GM21447 (cell line): ENCODE results near the gene CNN2.

Experiments
- ATAC-seq: cut with Tn5 transposase; IDR thresholded peaks from one replicate; pipeline ENCODE4 v1.9.1; 2021; ENCODE audit not compliant: unreplicated experiment

The CNN2 gene

DNA sequence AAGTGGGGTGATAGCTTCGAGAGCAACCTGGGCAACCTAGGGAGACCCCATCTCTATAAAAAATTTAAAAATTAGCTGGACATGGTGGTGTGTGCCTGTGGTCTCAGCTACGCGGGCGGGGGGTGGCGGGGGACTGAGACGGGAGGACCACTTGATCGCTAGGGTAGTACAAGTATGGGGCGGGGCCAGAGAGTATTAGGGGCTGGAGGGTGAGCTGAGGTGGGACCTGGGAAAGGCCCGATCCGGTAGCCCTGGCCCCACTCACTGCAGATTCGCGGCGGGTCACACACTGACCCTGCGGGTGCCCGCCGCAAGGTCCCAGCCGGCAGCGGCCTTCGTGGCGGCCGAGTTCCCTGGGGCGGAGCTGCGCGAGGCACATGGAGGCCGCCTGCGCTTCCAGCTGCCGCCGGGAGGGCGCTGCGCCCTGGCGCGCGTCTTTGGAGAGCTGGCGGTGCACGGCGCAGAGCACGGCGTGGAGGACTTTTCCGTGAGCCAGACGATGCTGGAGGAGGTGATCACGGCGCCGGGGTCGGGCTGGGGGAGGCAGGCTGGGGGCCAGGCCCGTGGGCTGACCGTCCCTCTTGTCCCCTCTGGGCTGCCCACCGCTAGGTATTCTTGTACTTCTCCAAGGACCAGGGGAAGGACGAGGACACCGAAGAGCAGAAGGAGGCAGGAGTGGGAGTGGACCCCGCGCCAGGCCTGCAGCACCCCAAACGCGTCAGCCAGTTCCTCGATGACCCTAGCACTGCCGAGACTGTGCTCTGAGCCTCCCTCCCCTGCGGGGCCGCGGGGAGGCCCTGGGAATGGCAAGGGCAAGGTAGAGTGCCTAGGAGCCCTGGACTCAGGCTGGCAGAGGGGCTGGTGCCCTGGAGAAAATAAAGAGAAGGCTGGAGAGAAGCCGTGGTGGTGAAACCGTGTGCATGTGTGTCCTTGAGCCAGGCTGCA is 38.5 kb downstream of the CNN2 start:
- ATAC-seq = no peak

DNA sequence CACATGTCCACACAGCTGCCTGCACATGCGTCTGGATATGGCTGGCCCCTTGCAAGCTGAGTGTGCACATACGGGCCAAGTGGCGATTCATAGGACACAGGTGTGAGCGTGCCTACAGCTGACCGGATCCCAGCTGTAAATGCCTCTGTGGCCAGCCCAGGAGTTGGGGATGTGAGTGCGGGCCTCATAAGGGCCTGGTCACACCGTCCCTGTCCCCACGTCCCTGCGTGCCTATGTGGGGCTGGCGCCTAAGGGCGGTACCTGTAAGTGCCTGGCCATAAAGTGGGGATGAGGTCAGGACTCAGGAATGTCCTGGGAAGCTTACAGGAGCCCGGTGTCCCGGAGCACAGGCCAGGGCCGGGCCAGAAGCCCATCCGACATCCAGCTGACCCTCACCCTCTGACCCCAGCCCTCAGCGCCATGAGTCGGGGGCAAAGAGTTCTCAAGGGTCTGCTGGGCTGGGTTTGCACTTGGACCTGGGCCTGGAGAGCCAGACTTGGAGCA is 39.2 kb downstream of the CNN2 start:
- no peak for ATAC-seq

DNA sequence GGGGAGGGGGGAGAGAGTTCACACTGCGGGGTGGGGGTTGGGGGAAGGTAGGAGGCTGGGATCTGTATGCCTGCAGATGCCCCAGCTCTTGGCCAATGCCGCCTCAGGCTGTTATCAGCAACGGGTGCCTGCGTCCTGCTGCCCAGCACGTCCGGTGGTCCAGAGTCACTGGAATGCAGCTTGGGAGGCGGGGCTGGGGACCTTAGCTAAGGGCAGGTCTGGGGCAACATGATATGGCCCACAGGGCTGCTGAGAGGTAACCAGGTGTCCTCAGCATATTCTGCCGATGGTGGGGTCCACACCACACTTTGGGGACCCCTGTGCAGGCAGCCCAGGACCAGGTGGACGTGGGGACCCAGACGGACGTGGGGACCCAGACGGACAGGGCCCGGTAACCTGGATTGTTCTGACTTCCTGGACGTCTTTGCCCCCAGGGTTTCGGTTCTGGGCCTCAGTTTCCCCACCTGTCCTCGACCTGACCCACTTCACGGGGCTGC is 39.9 kb downstream of the CNN2 start:
- no peak for ATAC-seq

DNA sequence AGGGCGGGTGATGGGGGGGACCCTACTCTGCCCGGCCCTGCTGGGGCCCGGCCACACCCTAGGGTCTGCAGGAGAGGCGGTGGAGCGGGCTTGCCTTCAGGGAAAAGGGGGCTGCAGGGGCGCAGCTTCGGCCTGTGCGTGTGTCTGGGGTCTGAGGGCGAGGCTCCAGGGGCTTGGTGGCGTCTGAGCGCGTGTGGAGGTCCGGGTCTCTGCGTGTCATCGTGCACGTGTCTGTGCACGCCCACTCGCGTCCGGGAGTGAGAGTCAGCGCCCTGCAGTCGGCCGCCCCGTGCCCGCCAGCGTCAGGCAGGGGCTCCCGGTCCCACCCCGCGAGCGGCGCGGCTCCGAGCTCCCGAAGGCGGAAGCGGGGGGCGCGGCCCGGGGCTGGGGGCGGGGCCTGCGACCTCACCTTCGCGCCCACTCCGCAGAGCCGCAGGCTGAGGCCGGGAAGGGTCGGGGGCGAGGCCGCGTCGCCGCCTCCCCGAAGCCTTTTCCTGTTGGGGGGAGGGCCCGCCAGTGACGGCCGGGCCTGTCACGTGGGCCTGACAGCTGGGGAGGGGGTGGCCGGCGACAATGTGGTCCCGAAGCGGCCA is 40.4 kb downstream of the CNN2 start, which contains the start of gene ARHGAP45:
TSS of gene ARHGAP45 (plus strand) at position 420 of the 593 bp plus-strand sequence. CDS start 239 bp downstream, outside the sequence.
- ATAC-seq = no peak

DNA sequence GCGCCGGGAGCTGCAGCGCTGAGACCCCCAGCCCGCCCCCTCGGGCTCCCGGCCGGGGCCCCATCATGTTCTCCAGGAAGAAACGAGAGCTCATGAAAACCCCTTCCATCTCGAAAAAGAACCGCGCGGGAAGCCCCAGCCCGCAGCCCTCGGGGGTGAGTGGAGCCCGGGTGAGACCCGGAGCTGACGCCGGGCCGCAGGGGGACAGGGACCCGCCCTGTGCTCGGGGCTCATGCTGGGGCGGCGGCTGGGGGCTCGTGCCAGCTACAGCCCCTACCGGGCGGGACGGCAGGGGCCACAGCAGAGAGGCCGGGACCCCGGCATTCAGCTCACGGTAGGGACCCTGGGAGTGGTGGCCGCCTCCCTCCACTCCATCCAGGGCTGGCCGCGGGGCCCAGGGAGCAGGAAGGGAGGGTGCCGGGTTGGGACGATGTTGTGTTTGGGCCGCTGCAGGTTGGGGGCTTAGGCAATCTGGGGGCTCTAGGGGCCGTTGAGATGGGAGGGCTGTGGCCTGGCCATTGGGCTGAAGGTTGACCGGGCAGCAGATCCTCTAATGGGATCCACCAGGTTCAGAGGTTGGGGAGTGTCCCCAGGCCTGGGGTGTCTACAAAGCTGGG is 41.0 kb downstream of the CNN2 start:
- ATAC-seq = no peak

DNA sequence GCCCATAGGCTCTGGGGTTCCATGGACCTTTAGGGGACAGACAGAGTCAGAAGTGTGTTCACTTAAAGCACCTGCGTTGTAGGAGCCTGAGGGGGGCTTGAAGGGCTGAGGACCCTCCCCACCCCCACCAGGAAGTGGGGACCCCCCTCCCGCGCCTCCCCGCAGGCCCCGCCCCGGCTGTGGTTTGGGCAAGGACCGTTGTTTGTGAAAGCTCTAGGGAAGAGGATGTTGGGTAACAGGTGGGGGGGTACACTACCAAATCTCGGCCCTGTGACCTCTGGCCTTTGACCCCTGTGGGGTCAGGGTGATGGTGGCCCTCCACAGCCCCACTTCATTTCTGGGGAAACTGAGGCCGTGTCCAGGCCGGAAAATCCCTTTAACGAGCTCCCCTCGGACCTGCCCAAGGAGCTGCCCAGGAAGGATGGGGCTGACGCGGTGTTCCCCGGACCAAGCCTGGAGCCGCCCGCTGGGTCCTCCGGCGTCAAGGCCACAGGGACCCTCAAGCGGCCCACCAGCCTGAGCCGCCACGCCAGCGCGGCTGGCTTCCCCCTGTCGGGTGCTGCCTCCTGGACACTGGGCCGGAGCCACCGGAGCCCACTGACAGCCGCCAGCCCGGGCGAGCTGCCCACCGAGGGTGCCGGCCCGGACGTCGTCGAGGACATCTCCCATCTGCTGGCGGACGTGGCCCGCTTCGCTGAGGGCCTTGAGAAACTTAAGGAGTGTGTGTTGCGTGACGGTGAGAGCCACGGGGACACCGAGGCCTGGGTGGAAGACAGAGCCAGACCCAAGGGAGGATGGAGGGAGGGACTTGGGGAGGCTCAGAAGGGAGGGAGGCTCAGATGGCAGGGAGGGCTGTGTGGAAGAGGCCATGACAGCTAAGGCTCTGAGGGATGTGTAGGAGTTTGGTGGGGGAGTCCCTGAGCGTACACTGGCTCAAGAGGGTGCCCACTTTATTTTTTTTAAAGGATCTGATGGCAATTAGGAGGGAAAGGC is 41.9 kb downstream of the CNN2 start:
- ATAC-seq = no peak

DNA sequence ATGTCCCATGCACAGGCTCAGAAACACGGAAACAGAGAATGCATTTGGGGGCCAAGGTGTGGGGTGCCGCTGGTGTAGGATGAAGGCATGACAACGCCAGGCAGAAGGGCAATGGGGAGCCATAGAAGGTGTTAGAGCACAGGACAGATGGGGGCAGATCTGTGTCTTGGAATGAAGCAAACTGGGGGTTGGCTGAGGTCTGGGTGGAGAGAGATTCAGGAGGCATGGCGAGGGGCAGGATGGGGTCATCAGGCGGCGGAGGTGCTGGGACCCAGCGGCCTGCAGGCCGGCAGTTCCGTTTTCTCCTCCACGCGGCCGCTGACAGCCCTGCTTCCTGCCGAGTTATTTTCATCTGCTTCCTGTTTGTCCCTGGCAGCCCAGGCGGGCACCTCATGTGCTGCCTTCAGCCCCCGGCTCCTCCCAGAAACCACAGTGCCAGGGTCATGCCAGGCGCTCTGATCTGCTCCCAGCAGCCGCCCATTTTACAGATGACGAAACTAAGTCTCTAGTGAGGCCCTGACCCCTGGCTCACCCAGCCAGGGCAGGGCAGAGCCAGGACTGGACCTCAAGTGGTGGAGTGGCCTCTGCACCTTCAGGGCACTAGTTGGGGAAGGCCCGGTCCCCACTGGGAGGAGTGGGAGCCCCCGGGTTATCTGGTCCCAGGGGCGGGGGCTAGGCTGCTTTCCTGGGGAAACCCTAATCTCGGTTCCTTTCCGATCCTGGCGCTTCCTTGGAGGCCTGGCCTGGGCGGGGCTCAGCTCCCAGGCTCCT is 42.8 kb downstream of the CNN2 start:
- no peak for ATAC-seq

DNA sequence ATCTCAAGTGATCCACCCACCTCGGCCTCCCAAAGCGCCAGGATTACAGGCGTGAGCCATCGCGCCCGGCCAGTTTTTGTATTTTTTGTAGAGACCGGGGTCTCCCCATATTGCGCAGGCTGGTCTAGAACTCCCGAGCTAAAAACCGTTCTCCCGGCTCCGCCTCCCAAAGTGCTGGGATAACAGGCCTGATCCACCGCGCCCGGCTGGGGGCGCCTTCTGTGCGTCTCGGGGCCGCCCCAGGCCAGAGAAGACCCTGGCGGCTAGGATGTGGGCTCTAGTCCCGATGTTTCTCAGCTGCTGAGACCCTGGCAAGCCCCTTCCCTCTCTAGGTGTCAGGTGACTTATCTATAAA is 44.1 kb downstream of the CNN2 start:
- ATAC-seq = no peak

DNA sequence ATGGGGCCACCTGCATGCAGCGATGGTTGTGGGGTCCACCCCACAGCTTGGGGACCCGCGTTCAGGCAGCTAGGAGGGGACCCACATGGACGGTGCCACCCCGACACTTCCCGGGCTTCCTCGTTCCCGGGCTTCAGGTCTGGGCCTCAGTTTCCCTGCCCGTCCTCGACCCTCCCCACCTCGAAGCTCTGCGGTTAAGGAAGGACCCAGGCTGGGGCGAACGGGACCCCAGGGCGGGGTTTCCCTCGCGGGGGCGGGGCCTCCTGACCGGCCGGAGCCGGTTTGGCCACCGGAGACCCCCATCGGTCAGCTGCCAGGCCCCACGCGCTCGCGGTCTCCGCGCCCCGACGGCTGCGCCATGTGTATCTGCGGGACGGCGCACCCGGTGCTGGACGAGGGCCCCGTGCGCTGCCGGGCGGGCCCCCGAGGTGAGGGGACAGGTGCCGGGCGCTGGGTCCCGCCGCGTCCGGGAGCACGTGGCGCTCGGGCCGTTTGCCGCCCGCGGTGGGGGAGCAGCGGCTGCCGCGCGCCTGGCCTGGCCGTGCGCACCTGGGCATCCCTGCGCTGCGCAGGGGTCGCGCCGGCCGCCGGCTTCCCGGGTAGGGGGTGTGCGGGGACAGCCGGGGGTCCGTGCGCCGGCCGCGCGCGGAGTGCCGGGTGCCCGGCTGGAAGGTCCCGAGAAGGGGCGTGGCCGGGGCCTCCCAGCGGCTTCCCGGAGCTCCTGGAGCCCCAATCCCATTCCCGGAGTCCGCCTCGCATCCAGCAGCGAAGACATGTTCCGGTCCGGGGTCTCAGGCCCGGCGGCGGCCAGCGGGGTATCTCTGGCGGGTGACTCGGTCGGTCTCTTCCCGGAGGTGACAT is 44.8 kb downstream of the CNN2 start:
- no peak for ATAC-seq

DNA sequence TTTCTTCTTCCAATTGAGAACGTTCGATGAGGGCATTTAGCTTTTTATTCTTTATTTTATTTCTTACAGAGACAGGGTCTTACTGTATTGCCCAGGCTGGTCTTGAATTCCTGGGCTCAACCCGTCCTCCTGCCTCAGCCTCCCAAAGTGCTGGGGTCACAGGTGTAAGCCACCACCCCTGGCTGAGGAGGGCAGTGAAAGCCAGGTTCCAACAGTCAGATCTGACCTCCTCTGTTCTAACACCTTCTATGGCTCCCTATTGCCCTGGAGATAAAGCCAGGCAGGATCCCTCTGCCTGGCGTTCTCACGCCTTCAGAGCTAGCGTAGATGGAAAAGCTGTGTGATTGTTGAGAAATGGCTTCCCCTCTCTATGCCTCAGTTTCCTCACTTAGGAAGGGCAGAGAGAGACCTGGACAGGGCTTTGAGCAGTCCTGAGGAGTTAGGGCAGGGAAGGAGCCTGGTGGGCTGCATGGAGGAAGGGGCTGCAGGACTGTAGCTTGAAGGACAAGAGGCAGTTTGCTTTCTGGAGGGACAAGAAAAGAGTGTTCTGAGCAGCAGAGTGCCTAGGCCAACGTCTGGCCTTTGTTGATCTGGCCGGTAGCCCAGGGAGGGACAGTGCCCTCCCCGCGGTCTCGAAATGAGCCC is 46.1 kb downstream of the CNN2 start:
- no peak for ATAC-seq

DNA sequence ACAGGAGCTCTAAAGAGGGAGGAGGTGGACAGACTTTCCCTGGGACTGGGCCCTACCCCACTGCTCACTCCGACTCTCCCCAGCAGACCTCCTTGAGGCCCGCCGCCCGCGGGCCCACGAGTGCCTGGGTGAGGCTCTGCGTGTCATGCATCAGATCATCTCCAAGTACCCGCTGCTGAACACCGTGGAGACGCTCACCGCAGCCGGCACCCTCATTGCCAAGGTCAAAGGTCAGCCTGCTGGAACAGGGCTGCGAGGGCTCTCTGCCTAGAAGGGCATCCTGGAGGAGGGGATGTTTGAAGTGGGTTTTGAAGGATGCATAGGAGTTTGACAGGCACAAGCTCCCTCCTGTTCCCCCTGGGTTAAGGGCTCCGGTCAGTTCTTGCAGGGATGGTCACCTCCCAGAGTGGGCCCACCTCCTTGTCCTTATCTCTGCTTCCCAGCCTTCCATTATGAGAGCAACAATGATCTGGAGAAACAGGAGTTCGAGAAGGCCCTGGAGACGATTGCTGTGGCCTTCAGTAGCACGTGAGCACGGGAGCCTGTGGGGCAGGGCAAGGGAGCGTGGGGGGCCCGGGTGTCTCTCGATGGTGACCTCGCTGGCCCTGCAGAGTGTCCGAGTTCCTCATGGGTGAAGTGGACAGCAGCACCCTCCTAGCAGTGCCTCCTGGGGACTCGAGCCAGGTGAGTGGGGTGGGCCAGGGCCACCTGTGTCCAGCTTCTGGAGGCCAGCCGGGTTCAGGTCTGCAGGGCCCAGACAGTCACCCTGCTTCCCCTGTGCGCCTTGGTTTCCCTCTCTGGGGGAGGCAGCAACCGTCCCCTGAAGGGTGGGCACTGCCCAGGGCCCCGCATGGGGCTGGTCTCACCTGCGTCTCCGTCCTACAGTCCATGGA is 46.9 kb downstream of the CNN2 start:
- no peak for ATAC-seq

DNA sequence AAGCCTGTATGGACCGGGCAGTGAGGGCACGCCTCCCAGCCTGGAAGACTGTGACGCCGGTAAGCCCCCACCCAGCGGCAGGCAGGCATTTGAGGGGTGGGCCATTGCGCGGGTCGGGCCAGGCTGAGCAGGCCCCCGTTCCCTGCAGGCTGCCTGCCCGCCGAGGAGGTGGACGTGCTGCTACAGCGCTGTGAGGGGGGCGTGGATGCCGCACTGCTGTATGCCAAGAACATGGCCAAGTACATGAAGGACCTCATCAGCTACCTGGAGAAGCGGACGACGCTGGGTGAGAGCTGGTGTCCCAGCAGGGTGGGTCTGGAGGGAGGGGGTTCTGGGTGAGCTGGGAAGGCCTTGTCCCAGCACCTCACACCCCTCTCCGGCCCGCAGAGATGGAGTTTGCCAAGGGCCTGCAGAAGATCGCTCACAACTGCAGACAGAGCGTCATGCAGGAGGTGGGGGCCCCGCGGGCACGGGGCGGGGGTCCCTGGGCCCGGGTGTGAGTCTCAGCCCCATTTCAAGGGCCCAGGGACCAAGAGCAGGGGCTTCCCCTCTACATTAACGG is 47.6 kb downstream of the CNN2 start:
- ATAC-seq = no peak

DNA sequence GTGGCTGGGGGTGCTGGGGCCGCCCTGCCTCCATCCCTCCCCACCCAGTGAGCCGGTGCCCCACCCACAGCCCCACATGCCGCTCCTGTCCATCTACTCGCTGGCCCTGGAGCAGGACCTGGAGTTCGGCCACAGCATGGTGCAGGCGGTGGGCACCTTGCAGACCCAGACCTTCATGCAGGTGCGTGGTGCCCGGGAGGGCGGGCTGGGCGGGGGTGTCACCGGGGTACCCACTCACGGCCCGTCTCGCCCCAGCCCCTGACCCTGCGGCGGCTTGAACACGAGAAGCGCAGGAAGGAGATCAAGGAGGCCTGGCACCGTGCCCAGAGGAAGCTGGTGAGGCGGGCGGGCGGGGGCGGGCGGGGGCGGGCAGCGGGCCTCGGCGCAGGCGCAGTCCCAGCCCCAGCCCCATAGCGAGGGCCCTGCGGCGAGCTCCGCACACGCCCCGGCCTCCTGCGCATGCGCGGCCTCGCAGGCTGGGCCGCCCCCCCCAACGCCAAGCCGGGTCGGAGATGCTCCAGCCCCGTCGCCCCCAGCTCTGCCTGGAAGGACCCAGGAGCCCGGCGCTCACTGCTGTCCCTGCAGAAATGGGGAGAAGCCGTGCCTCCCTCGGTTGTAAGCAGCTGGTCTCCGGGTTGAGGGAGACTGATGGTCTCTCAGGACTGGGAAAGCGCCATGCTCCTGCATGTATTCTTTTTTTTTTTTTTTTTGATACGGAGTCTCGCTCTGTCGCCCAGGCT is 48.3 kb downstream of the CNN2 start:
- ATAC-seq = no peak

DNA sequence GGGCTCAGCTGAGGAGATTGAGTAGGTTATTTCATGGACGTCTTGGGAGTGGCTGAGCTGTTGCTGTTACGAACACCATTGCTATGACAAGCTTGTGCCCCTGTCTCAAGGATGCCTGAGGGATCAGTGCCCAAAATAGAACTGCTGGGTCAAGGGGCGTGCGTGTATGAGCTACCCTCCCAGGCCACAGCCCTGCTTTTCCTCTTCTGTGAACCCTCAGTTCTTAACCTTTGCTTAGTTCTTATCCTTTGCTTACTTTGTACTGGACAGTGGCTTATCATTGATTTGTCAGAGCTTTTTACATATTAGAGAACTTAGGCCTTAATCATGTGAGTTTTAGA is 49.6 kb downstream of the CNN2 start:
- ATAC-seq = no peak

DNA sequence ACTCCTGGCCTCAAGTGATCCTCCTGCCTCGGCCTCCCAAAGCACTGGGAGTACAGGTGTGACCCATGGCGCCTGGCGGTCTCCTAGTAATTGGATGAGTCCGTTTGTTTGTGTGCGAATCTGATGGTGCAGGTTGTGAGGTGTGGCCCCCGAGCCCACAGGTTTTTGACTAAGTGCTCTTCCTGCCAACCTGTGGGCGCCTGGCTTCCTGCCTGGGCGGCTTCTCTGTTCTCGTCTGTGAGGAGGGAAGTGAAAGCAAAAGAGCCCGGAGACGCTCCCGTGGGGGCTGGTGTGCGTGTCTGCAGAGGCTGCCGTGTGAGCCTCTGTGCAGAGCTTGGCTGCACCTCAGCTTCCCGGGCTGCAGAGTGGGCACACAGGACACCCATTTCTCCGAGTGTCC is 50.5 kb downstream of the CNN2 start:
- ATAC-seq = peak; percentile 54

DNA sequence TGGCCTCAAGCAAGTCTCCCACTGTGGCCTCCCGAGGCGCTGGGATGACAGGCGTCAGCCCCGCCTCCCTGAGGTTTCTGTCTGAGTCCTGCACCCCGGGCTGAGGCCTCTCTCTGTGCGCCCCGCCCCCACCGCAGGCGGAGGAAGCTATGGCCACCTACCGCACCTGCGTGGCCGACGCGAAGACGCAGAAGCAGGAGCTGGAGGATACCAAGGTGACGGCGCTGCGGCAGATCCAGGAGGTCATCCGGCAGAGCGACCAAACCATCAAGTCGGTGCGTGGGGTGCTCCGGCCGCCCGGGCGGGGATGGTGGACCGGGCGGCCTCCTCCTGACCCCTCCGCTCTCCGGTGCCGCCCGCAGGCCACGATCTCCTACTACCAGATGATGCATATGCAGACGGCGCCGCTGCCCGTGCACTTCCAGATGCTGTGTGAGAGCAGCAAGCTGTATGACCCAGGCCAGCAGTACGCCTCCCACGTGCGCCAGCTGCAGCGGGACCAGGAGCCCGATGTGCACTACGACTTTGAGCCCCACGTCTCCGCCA is 53.2 kb downstream of the CNN2 start:
- ATAC-seq = no peak
